ENCODE data around the gene PDSS2. TPM values are rescaled to one million over a fixed set of nuclear protein-coding genes. Genes with fewer than 3 reads are reported as not detected.

Gene PDSS2
- total and polyA plus RNA-seq, 2 of the 4 experiments (the other 2 are of a cell fraction) = 8.6 to 9.2 TPM

DNA sequence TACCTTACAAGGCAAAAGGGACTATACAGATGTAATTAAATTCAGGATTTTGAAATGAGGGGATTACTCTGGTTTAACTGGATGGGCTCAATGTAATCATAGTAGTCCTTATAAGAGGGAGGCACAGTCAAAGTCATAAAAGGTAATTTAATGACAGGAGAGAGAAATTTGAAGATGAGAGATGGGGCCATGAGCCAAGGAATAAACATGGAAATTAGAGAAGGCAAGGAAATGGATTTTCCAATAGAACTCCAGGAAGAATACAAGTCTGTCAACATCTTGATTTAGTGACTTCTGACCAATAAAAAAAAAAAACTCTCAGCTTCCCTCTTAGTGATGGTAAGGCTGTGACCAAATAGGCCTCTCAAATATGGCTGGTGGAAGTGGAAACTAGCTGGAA lies 242.1 kb downstream of the PDSS2 start:
- no TSS peak for BruUV-seq (replicated peaks)
- in situ Hi-C loops (cut with MboI; ENCODE audit: low sequenced_read_pairs) = no loop called here
- no peaks in the 10 kb centered on the region for H3K27me3 ChIP-seq (ENCODE audit: control insufficient read depth, insufficient read depth, low read length)

More for the DNA sequence above, 242.1 kb downstream of the PDSS2 start:
- Histone ChIP-seq H4K20me1 (ENCODE audit: insufficient read depth, low read length) (no peaks in the 10 kb centered on the region), H2BK5ac (ENCODE audit: low read depth, low read length, poor library complexity, severe bottlenecking) (no peak overlapping the region), H2BK20ac (ENCODE audit: low read depth, low read length) (no peak overlapping the region), H3K9ac (ENCODE audit: low read depth, low read length) (no peak overlapping the region), H3K4ac (ENCODE audit: low read depth, low read length) (no peak overlapping the region), H2BK15ac (ENCODE audit: low read depth, low read length) (no peak overlapping the region), H4K91ac (ENCODE audit: insufficient read depth, low read depth, low read length) (no peak overlapping the region), H3K56ac (ENCODE audit: extremely low read depth, insufficient read depth, low read length) (no peak overlapping the region), H3K9me3 (ENCODE audit: control insufficient read depth, insufficient read depth, low read length) (no peaks in the 10 kb centered on the region), H2AK5ac (ENCODE audit: low read depth, low read length) (no peak overlapping the region), H3K4me2 (ENCODE audit: low read depth, low read length) (no peak overlapping the region), H3K18ac (ENCODE audit: low read depth, low read length) (no peak overlapping the region), H4K8ac (ENCODE audit: low read depth in 2 of 2, low read length in 2 of 2) (no peak overlapping the region), H4K5ac (ENCODE audit: low read depth, low read length) (no peak overlapping the region), H3K23ac (ENCODE audit: low read depth, low read length) (no peak overlapping the region), H3K9me1 (ENCODE audit: insufficient read depth, low read length) (no peaks in the 10 kb centered on the region), H3K27ac (ENCODE audit: insufficient read depth, low read length) (no peak overlapping the region), H3K14ac (replicated peaks; ENCODE audit: low read depth, low read length) (no peak overlapping the region), H2AK9ac (replicated peaks; ENCODE audit: low read depth, low read length, poor library complexity) (no peak overlapping the region), H2AFZ (replicated peaks; ENCODE audit: low read length, poor library complexity) (no peak overlapping the region), H3K4me1 (ENCODE audit: control insufficient read depth, insufficient read depth, low read length) (no peaks in the 10 kb centered on the region), H3K4me3 (ENCODE audit: insufficient read depth, low read depth, low read length) (no peak overlapping the region), H3K36me3 (ENCODE audit: control insufficient read depth, insufficient read depth, low read length) (no peaks in the 10 kb centered on the region), H2BK120ac (ENCODE audit: low read depth, low read length) (no peak overlapping the region), H3K79me1 (ENCODE audit: low read depth in 1 of 2, low read length in 2 of 2) (no peaks in the 10 kb centered on the region)
- intact Hi-C loops (cut with micrococcal nuclease) (no loop called here), dilution Hi-C loops (cut with HindIII; ENCODE audit: low sequenced_read_pairs, unreplicated experiment) (no loop called here)
- no peak for ATAC-seq (ENCODE audit: low read depth)
- TF ChIP-seq MAFK (IDR thresholded peaks at IDR 0.05; ENCODE audit: low read depth, low read length) = no peak
- no peak for TF ChIP-seq SMC3 (IDR thresholded peaks at IDR 0.05; ENCODE audit: low read depth, low read length)
- CTCF ChIA-PET = no interaction called here
- POLR2A ChIA-PET (ENCODE audit: unreplicated experiment) = no interaction called here
- DNase-seq = no peak

Measured in IMR-90 (cell line).